AG10803 (cell line): Measurements from ENCODE around the gene FUT2.
"Not testable (repeated sequence)": the region's sequence is repeated elsewhere in the genome, so short reads cannot be mapped to it uniquely, and the experiment has no call there.

ENCODE experiments used
- DNase-seq: peaks from one replicate; pipeline ENCODE4 v3.0.0; 2010; ENCODE audit warnings: low read depth
- H3K4me3 ChIP-seq: 2 replicates; pipeline ENCODE4 v1.5.1; 2011; ENCODE audit warnings: mild to moderate bottlenecking, low read length, control low read depth
- CTCF ChIP-seq: conservative IDR thresholded peaks from 2 replicates; pipeline ENCODE4 v1.5.1; 2011; ENCODE audit warnings: mild to moderate bottlenecking, low read length, control low read depth, inconsistent platforms

Gene FUT2

GRCh38 chr19:48687776-48688175 is 8.0 kb upstream of the FUT2 start:
- H3K4me3 ChIP-seq = no peak overlapping the region
- no peak for DNase-seq
- TF ChIP-seq CTCF = no peak

GRCh38 chr19:48689449-48689848 is 6.3 kb upstream of the FUT2 start:
- no peak for TF ChIP-seq CTCF
- DNase-seq = no peak
- no peak overlapping the region for H3K4me3 ChIP-seq

GRCh38 chr19:48693629-48694028 is 2.1 kb upstream of the FUT2 start:
- H3K4me3 ChIP-seq, DNase-seq: not testable (repeated sequence)

GRCh38 chr19:48696353-48697010 is 711 bp downstream of the FUT2 start:
- no peak for TF ChIP-seq CTCF
- DNase-seq = no peak
- peak overlapping the region; percentile 26 for H3K4me3 ChIP-seq

- H3K4me3 ChIP-seq = no peak overlapping the region
- no peak for TF ChIP-seq CTCF
- peak; percentile 73 for DNase-seq
These were observed 2.3 kb downstream of the FUT2 start for GRCh38 chr19:48698046-48698445.

- no peak for DNase-seq
- no peak for TF ChIP-seq CTCF
- H3K4me3 ChIP-seq = no peak overlapping the region
These were observed 6.9 kb downstream of the FUT2 start for GRCh38 chr19:48702701-48703100.

- no peak for TF ChIP-seq CTCF
- no peak for DNase-seq
- no peak overlapping the region for H3K4me3 ChIP-seq
These were observed 7.5 kb downstream of the FUT2 start for GRCh38 chr19:48703316-48703715.

- TF ChIP-seq CTCF = no peak
- peak; percentile 25 for DNase-seq
- no peak overlapping the region for H3K4me3 ChIP-seq
These were observed 9.7 kb downstream of the FUT2 start for GRCh38 chr19:48705431-48705830.
